Gastrocnemius medialis (tissue), 4 donors: ENCODE measurements around the gene MYH8.

Experiments used
- CTCF ChIP-seq, 5 experiments: fragments of 450-650 bp in 3 of 5; fragments of 200-600 bp in 2 of 5; sonication (generic) in 2 of 5; IDR thresholded peaks in 4 of 5; conservative IDR thresholded peaks in 1 of 5; 1 replicate in 4 of 5; 2 replicates in 1 of 5; pipeline ENCODE4 v1.5.1; 2016 to 2019; ENCODE audit warnings: antibody characterized with exemption in 5 of 5, mild to moderate bottlenecking in 3 of 5, moderate library complexity in 3 of 5
- POLR2A ChIP-seq, 2 donors: fragments of 450-650 bp; IDR thresholded peaks; one replicate each; pipeline ENCODE4 v1.6.1; 2017; ENCODE audit warnings: antibody characterized with exemption in 2 of 2, mild to moderate bottlenecking in 2 of 2, moderate library complexity in 2 of 2

- no peak for TF ChIP-seq CTCF (IDR thresholded peaks at IDR 0.05 in 4 of 5, conservative IDR thresholded peaks at IDR 0.05 in 1 of 5)
- no peak for TF ChIP-seq POLR2A (IDR thresholded peaks at IDR 0.05)
Observed at GRCh38 chr17:10439816-10440215, 18.1 kb upstream of the MYH8 start.
